GM21526 (cell line): ENCODE measurements around the gene SYMPK.

Source experiments
- ATAC-seq: cut with Tn5 transposase; IDR thresholded peaks from one replicate; pipeline ENCODE4 v1.9.1; 2021; ENCODE audit warnings: moderate library complexity; ENCODE audit not compliant: unreplicated experiment, low FRiP score

SYMPK gene

GRCh38 chr19:45769821-45770191 is 93.1 kb downstream of the SYMPK start:
- ATAC-seq: no peak

- ATAC-seq: peak; percentile 64
Observed at GRCh38 chr19:45768984-45769782, 93.8 kb downstream of the SYMPK start, which contains the start of gene SIX5. SIX5 (minus strand) TSS chr19:45769252; CDS start chr19:45768844, 408 bp downstream.

- ATAC-seq: no peak
Observed at GRCh38 chr19:45768655-45768983, 94.3 kb downstream of the SYMPK start.

GRCh38 chr19:45767881-45768654 is 94.9 kb downstream of the SYMPK start:
- ATAC-seq: no peak

- ATAC-seq: no peak
Observed at GRCh38 chr19:45767410-45767880, 95.5 kb downstream of the SYMPK start.

GRCh38 chr19:45766869-45767346 is 96.0 kb downstream of the SYMPK start:
- no peak for ATAC-seq

GRCh38 chr19:45766296-45766868 is 96.6 kb downstream of the SYMPK start:
- ATAC-seq: no peak

- ATAC-seq: no peak
Observed at GRCh38 chr19:45765702-45766295, 97.1 kb downstream of the SYMPK start.
